Stimulated activated CD8-positive, alpha-beta memory T cell treated with anti-CD3 and anti-CD28 coated beads, Interleukin-15, amount 100 ng/mL, for 48 hours (primary cell): ENCODE measurements around the gene C2CD4C.
"Not testable (repeated sequence)": the region's sequence is repeated elsewhere in the genome, so short reads cannot be mapped to it uniquely, and the experiment has no call there.

Experiments
- DNase-seq, 2 donors: peaks; one replicate each; pipeline ENCODE4 v3.0.0-alpha.2; 2020; ENCODE audit warnings: low read depth in 2 of 2

The C2CD4C gene

DNA sequence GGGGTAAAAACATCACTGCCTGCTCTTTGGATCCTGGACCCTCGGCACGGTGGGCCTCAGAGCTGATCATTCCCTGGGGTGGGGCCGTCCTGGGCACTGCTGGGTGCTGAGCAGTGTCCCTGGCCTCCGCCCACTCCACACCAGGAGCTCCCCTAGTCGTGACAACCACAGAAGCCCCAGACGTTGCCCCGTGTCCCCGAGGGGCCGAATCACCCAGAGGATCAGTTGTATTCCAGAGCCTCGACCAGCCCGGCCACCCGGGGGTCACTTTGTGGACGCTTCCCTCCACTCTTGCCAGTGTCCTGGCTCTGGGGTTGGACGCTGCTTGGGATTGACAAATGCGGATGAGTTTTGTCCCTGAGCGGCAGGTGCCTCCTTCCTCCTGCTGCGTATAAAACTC lies 10.2 kb downstream of the C2CD4C start:
- no peak for DNase-seq

DNA sequence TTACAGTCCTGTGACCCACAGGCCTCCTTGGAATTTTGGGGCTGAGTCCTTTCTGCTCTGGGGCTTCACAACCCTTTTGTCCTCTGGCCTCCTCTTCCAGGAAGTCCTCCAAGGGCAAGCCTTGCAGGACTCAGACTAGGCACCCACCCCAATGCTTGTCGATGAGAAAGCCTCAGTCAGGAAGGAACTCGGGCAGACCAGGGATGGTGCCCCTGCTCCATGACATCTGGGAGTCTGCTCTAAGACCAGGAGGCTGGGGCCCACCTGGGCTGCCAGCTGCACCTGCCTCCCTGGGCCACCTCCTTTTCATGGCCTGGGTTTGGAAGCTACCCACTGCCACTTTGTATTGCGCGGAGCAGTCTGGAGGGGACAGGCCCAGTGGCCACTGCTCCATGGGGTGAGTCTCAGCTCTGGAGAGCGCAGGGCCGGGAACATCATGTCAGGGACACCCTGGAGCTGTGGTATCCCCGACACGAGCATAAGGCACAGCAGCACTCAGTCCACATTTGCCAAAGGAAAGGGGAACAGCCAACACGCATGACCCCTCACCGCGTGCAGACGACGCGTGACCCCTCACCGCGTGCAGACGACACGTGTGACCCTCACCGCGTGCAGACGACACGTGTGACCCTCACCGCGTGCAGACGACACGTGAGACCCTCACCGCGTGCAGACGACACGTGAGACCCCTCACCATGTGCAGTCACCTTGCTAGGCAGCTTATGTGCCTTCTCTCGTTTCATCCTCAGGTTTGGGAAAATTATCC lies 10.8 kb downstream of the C2CD4C start:
- DNase-seq, result no peak

DNA sequence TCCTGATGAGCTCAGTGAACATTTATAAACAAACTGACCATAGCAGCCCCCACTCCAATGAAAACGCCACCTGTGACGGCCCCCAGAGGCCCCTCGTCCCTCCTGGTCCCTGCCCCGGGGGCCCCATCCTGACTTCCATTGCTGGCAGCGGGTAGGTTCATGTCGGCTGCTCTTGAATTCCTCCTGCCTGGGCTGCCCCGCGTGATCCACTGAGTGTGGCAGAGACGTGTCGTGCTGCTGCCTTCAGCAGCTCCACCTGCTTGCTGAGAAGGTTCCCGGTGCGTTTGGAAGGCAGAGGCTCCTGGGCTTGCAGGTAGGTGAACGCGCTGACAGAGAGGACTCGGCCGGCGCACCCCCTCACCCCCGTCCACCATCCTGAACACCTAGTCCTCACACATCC lies 11.6 kb downstream of the C2CD4C start:
- DNase-seq, result no peak

DNA sequence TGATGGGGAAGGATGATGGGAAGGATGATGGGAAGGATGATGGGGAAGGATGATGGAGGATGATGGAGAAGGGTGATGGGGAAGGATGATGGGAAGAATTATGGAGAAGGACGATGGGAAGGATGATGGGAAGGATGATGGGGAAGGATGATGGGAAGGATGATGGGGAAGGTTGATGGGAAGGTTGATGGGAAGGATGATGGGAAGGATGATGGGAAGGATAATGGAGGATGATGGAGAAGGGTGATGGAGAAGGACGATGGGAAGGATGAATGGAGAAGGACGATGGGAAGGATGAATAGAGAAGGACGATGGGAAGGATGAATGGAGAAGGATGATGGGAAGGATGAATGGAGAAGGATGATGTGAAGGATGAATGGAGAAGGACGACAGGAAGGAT lies 13.5 kb downstream of the C2CD4C start:
- DNase-seq, result no peak

DNA sequence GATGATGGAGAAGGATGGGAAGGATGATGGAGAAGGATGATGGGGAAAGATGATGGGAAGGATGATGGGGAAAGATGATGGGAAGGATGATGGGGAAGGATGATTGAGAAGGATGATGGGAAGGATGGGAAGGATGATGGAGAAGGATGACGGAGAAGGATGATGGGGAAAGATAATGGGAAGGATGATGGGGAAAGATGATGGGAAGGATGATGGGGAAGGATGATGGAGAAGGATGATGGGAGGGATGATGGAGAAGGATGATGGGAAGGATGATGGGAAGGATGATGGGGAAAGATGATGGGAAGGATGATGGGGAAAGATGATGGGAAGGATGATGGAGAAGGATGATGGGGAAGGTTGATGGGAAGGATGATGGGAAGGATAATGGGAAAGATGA lies 14.1 kb downstream of the C2CD4C start:
- not testable (repeated sequence) for DNase-seq

DNA sequence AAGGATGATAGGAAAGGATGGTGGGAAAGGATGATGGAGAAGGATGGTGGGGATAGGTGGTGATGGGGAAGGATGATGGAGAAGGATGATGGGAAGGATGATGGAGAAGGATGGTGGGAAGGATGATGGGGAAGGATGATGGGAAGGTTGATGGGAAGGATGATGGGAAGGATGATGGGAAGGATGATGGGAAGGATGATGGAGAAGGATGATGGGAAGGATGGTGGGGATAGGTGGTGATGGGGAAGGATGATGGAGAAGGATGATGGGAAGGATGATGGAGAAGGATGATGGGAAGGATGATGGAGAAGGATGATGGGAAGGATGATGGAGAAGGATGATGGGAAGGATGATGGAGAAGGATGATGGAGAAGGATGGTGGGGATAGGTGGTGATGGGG lies 15.4 kb downstream of the C2CD4C start:
- DNase-seq, result not testable (repeated sequence)

DNA sequence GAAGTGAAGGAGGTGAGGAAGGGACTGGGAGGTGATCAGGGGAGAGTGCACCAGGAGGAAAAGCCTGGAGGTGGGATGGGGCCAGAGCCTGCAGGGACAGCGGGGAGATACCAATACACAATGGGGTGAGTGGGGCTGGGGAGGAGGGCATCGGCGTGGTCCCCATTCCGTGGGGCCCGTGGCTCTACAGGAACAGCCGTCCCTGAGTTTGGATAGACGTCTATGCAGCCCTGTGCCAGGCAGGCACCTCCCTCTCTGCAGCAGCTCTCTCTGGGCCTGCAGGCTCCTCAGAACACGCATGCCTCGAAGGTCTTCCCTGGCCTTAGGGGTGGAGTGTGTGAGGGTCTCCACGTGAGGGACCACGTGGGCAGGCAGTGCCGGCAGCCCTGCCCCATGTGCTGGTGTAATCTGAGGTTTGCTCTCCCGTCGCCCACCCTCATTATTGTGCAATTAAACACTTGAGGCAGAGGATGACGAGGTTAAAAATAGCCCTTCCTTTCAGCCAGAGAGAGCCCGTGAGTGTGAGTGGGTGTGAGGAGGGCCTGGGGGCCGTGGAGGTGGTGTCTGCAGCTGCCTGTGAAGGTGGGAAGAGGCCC lies 16.5 kb downstream of the C2CD4C start:
- DNase-seq, result no peak

DNA sequence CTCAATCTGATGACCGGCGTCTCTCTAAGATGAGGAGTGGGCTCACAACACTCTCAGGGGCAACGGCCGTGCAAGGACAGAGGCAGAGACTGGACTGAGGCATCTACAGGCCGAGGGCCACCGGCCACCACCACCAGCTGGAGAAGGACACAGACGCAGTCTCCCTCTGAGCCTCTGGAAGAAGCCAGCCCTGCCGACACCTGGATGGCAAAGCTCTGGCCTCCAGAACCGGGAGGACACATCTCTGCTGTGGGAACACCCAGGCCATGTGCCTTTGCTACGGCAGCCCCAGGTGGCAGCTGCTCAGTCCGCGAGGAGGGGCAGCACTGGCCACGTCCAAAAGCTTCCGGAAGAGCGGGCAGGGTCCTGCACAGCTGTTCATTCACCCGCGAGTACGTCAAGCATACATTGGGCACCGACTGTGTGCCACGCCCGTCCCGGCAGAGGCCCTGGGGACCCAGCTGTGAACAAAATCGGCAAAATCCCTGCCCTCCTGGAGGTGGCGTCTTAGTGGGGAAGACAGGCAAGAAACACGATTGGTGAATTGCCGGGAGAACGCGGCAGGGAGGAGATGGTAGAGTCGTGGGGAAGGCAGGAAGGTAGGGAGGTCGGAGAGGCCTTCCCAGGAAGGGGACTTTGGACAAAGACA lies 17.1 kb downstream of the C2CD4C start:
- DNase-seq, result no peak

DNA sequence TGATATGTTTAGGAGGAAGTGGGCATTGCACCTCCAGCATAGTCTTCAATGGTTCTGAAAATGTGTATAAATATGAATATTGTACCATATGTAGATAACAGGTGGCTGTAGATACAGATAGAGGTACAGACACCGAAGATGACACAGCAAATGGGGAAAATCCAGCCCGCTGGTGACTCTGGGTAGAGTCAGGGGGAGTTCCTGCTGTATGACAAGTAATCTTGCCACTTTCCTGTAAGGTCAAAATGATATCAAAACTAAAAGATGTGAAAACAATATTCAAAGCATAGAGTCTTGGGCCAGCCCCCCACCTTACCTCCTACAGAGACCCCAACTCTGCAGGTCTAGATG lies 17.8 kb downstream of the C2CD4C start:
- DNase-seq, result no peak

DNA sequence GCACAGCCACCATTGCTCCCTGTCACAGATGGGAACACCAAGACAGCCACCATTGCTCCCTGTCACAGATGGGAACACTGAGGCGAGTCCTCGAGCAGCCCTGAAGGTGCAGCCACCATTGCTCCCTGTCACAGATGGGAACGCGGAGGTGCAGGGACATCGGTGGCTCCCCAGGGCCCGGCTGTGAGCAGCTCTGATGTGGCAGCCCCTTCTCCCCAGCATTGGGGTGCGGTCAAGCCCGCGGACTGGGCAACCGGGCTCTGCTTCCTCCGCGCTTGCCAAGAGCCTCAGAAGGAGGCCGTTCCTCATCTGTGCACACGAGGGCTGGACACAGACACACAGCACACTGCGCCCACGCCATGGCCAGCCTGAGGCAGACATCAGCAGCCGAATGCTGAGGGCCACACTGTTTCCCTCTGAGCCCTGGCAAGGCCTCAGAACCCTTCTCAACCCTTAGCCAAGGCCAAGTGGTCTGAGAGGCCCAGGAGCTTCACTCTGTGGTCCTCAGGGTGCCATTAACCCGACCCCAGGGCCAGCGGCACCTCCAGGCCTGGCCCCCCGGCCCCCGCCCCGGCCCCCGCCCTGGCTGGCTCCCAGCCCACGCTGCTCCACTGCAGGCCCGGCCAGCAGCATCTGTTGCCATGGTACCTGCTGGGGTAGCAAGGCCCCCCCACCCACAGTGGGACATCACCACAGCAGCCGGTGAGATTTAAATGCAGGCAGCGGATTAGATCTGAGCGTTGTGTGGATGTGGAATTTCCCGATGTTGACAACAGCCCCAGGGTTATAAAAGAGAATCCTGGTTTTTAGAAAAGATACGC lies 18.4 kb downstream of the C2CD4C start:
- no peak for DNase-seq

DNA sequence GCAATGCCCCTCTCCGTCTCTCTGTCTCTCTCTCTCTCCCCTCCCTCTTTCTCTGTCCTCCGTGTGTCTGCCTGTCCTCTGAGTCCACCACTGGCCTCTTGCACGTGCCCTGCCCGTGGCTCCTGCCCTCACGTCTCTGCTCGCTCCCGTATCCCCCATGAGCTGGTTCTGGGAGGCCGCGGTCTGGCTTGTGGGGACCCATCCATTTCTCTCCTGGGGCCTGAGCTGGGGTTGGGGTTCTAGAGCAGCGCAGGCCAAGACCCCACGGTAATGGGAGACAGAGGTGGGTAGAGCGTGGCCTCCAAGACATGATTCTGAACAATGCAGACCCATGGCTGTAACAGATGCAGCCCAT lies 19.0 kb downstream of the C2CD4C start:
- DNase-seq, result no peak

DNA sequence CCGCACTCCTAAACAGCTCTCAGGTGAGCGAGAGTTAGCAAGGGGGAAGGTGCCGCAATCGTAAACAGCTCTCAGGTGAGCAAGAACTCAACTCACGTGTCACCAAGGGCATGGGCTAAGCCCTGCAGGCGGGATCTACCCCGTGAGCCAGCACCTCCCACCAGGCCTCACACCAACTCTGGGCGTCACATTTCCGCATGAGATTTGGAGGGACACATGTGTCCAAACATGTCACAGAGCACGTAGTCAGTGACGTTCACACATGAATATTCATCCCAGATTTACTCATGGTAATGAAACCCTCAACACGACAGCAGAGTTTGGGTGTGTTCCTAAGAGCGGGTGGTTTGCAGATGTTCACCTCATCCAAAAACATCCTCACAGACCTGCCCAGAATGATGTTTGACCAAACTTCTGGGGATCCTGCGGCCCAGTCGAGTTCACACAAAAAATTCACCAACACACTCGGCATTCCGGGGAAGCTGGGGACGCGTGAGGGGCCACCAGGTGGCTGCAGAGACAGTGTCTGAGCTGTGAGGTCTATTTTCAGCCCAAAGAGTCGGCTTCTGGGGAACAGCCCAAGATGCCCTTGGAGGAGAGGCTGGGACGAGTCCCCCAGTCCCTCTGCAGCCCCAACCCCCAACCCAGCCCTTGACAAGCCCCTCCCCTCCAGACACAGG lies 19.6 kb downstream of the C2CD4C start:
- DNase-seq, result no peak

DNA sequence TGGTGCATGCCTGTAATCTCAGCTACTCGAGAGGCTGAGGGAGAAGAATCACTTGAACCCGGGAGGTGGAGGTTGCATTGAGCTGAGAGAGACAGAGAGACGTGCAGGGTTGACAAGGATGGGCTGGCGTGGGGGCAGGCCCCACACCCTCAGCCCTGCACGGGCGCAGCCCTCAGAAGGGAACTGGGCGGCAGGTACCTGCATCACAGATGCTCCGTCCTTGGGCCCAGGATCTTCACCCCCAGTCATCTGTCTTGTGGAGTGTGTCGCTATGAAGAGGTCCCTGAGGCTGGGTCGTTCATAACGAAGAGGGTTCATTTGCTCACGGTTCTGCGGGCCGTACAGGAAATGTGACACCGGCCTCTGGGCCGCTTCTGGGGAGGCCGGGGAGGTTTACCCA lies 20.3 kb downstream of the C2CD4C start:
- DNase-seq, result no peak

DNA sequence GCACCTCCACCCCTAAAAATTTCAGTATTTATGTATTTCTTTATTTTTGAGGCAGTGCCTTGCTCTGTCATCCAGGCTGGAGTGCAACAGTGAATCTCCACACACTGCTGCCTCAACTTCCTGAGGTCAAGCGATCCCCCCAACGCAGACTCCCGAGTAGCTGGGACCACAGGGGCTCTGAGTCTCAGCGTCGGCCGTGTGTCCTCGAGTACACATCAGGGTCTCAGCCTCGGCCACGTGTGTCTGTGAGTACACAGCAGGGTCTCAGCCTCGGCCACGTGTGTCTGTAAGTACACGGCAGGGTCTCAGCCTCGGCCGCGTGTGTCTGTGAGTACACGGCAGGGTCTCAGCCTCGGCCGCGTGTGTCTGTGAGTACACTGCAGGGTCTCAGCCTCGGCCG lies 21.2 kb downstream of the C2CD4C start:
- no peak for DNase-seq

DNA sequence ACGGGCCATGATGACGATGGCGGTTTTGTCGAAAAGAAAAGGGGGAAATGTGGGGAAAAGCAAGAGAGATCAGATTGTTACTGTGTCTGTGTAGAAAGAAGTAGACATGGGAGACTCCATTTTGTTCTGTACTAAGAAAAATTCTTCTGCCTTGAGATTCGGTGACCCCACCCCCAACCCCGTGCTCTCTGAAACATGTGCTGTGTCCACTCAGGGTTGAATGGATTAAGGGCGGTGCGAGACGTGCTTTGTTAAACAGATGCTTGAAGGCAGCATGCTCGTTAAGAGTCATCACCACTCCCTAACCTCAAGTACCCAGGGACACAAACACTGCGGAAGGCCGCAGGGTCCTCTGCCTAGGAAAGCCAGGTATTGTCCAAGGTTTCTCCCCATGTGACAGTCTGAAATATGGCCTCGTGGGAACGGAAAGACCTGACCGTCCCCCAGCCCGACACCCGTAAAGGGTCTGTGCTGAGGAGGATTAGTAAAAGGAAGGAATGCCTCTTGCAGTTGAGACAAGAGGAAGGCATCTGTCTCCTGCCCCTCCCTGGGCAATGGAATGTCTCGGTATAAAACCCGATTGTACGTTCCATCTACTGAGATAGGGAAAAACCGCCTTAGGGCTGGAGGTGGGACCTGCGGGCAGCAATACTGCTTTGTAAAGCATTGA lies 22.2 kb downstream of the C2CD4C start:
- not testable (repeated sequence) for DNase-seq

DNA sequence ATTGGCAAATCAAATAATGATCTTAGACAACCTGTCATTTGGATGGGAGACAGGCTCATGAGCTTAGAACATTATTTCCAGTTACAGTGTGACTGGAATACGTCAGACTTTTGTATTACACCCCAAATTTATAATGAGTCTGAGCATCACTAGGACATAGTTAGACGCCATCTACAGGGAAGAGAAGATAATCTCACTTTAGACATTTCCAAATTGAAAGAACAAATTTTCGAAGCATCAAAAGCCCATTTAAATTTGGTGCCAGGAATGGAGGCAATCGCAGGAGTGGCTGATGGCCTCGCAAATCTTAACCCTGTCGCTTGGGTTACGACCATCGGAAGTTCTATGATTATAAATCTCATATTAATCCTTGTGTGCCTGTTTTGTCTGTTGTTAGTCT lies 22.8 kb downstream of the C2CD4C start:
- not testable (repeated sequence) for DNase-seq

DNA sequence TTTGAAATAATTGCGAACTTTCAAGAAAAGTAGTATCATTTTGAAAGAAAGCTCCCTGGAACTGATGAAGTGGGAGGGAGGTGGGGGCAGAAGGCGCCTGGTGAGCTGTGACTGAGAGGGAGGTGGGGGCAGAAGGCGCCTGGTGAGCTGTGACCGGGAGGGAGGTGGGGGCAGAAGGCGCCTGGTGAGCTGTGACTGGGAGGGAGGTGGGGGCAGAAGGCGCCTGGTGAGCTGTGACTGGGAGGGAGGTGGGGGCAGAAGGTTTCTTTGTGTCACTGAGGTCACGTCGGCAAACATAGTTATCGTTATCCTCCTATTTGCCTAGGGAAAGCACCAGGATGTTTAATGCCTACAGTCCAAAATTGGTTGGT lies 24.2 kb downstream of the C2CD4C start:
- no peak for DNase-seq

DNA sequence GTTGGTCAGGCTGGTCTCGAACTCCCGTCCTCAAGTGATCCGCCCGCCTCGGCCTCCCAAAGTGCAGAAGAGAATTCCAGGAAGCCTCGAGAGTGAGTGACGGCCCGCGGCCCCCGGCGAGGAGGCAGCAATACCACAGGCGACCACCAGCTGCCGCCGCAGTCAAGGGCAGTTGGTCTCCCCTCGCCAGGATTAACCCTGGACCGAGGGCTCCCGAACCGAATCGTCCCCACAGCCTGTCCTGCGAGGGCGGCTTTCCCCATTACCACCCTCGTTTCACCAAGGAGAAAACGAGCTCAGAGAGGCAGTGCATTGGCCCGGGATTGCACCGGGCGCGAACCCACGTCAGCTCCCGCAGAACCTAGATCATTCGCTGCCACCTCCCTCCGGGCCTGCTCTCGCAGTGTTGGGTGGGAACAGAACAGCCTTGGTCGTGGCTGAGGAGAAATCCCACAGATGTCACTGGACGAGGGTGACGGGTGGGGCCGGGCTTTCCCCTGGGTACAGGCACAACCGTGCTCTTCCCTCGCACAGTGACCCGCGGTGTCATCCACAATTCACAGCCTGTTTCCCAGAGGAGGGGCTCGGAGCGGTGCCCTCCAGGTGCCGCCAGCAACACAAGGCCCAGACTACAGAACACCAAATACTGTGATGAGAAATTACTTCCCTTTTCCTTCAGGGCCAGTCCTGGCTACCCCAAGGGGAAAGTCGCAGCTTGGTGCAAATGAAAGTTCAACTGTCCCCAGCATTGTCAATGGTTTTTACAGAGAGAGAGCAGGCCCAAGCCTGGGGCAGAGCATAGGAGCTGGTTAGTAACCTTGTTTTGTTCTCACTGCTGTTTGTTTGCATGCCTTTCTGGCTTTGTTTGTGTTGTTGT lies 24.8 kb downstream of the C2CD4C start:
- DNase-seq, result no peak

DNA sequence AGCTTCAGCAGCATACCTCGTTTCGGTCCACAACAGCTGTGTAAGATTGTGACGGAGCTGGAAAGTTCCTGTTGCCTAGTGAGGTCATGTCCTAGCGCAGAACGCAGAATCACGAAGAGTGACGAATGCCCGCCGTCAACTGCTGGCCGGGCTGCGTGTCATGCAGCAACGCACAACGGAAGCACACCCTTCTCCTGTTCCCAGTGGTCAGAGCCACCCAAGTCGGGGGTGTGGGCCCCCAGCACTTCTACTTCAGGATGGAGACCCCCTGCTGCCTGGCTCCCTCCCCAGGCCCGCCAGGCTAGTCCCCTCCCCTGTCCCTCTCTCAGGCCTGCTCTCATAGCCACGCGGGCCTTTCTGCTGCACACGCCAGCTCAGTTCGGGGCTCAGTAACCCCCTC lies 25.9 kb downstream of the C2CD4C start:
- DNase-seq, result no peak

DNA sequence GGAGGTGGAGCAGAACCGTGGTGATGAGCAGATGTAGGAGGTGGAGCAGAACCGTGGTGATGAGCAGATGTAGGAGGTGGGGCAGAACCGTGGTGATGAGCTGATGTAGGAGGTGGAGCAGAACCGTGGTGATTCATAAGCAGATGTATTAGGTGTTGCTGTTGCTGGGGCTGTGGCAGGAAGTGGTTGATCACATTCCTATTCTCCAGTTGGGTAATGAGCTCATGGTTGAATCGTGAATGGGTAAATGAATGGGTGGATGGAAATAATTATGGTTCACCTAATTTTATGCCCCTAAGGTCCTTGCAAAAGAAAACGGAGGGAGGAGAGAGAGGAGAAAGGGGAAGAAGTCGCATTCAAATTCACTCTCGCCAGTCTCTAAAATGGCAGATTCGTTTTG lies 26.4 kb downstream of the C2CD4C start:
- DNase-seq, result peak; percentile 36 to 39
